Measurements from ENCODE around the gene BRD4.

GRCh38 chr19:15303105-15303780 is 29.1 kb downstream of the BRD4 start:
- TF ChIP-seq CBX8 (IDR thresholded peaks at IDR 0.05) = no peak
- no peak for TF ChIP-seq MAX (IDR thresholded peaks at IDR 0.05)
- TF ChIP-seq CTCF (IDR thresholded peaks at IDR 0.05) = no peak
- TF ChIP-seq PBX3 (IDR thresholded peaks at IDR 0.05) = no peak
- TF ChIP-seq ZFP36 (IDR thresholded peaks at IDR 0.05; ENCODE audit: borderline replicate concordance, partially characterized antibody) = no peak
- no peak for TF ChIP-seq RNF2 (IDR thresholded peaks at IDR 0.05; ENCODE audit: borderline replicate concordance, low read depth)
- TF ChIP-seq MAFK (IDR thresholded peaks at IDR 0.05; ENCODE audit: partially characterized antibody) = no peak
- no peak for TF ChIP-seq ZNF302 (CRISPR knock-in tag; IDR thresholded peaks at IDR 0.05)
- TF ChIP-seq BHLHE40 (IDR thresholded peaks at IDR 0.05; ENCODE audit: low read depth, low read length) = no peak
- no peak for TF ChIP-seq CEBPB (IDR thresholded peaks at IDR 0.05)
- no peak for TF ChIP-seq BCL3 (IDR thresholded peaks at IDR 0.05)
- TF ChIP-seq FOSL2 (IDR thresholded peaks at IDR 0.05) = no peak
- TF ChIP-seq FOSL2 (CRISPR knock-in tag; IDR thresholded peaks at IDR 0.05) = no peak
- no peak for TF ChIP-seq POLR2AphosphoS2 (conservative IDR thresholded peaks at IDR 0.05; ENCODE audit: low read length)

Measured in A549 (cell line).